Body of pancreas (tissue), 4 donors: ENCODE data around the gene SPATA17. TPM values are rescaled to one million over a fixed set of nuclear protein-coding genes. Genes with fewer than 3 reads are reported as not detected.

Experiments
- ATAC-seq: fragments of 150-250 bp; one replicate; pipeline ENCODE4 v1.9.1; 2016
- DNase-seq, 4 donors: peaks; one replicate each; pipeline ENCODE4 v3.0.0-alpha.2; 2019
- H3K27ac ChIP-seq, 4 donors: fragments of 200-600 bp; sonication (generic); 1 replicate in 3 of 4; 2 replicates in 1 of 4; pipeline versions ENCODE4 v1.5.1 to v1.6.1; 2016 to 2019; ENCODE audit warnings: mild to moderate bottlenecking in 1 of 4, mixed read lengths in 1 of 4, moderate library complexity in 1 of 4
- H3K27me3 ChIP-seq, 2 donors: fragments of 200-600 bp; sonication (generic); one replicate each; pipeline ENCODE4 v1.6.0; 2016; ENCODE audit warnings: mild to moderate bottlenecking in 1 of 2
- H3K36me3 ChIP-seq, 2 donors: fragments of 200-600 bp; sonication (generic); replicated peaks in 1 of 2; 2 replicates each; pipeline ENCODE4 v1.5.1; 2016; ENCODE audit warnings: low read depth in 2 of 2; ENCODE audit not compliant: insufficient read depth in 1 of 2
- H3K4me1 ChIP-seq: fragments of 200-600 bp; sonication (generic); one replicate; pipeline ENCODE4 v1.6.0; 2016
- H3K4me3 ChIP-seq, 2 donors: fragments of 200-600 bp; sonication (generic); 1 replicate in 1 of 2; 2 replicates in 1 of 2; pipeline ENCODE4 v1.5.1; 2016 to 2019
- H3K9me3 ChIP-seq, 3 donors: fragments of 200-600 bp; sonication (generic); 1 replicate in 2 of 3; 2 replicates in 1 of 3; pipeline ENCODE4 v1.5.1; 2016
- CTCF ChIP-seq, 7 experiments: fragments of 450-650 bp in 4 of 7; fragments of 200-600 bp in 3 of 7; sonication (generic) in 3 of 7; IDR thresholded peaks; one replicate each; pipeline ENCODE4 v1.5.1; 2016 to 2019; ENCODE audit warnings: antibody characterized with exemption in 7 of 7
- POLR2A ChIP-seq, 3 donors: fragments of 450-650 bp; IDR thresholded peaks; one replicate each; pipeline ENCODE4 v1.6.1; 2016; ENCODE audit warnings: antibody characterized with exemption in 3 of 3, mild to moderate bottlenecking in 2 of 3
- WGBS, 2 donors: methylation state at CpG; one replicate each; pipeline ENCODE4 v1.1.5; 2017; 5-methylcytosine and 5-hydroxymethylcytosine counted together
- intact Hi-C: fragments of 100-400 bp; cut with DNase I; formaldehyde crosslinking; loops from one replicate; pipeline ENCODE4 v1.15.1; 2023
- total RNA-seq, 2 donors: library from RNA; depleted of rRNA; stranded (reverse); fragments of >200 nt; gene quantifications; one replicate each; pipeline ENCODE4 v1.1.0, GENCODE V29; 2016

The SPATA17 gene
- total RNA-seq, 2 donors from 2014 or later, result 0.52 to 2.6 TPM

- Histone ChIP-seq H3K4me1 (no peaks in the 10 kb centered on the region), H3K27ac (no peak overlapping the region), H3K4me3 (no peak overlapping the region), H3K36me3 (no peaks in the 10 kb centered on the region), H3K9me3 (no peaks in the 10 kb centered on the region), H3K27me3 (no peaks in the 10 kb centered on the region)
- intact Hi-C loops, result no loop called here
- TF ChIP-seq CTCF (IDR thresholded peaks at IDR 0.05) (no peak), POLR2A (IDR thresholded peaks at IDR 0.05) (no peak)
- ATAC-seq (no peak), DNase-seq (no peak)
- 63 to 73% methylated on average over 2 of the region's 2 CpGs for WGBS, 2 donors
These were observed 257.2 kb downstream of the SPATA17 start for GRCh38 chr1:217888328-217888727.

DNA sequence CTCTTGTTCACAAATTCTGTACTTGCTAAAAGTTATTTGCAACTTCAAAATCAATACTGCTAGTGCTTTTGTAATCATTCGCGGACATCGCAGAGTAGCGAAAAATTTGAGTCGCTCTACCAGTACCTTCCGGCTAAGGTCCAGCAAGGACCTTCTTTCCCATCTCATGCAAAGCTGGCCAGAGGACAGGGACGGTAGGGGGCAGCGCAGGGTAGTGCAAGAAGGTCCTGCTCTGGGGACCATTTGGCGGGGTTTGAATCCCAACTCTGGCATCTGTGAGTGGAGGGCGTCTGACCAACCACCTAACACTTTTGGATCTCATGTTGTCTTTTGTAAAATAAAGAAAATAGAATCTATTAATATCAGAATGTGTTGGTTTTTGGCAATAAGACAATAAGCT, 258.3 kb downstream of the SPATA17 start:
- Histone ChIP-seq H3K4me3 (no peak overlapping the region), H3K9me3 (no peaks in the 10 kb centered on the region), H3K4me1 (no peaks in the 10 kb centered on the region), H3K27me3 (no peaks in the 10 kb centered on the region), H3K36me3 (no peaks in the 10 kb centered on the region), H3K27ac (no peak overlapping the region)
- TF ChIP-seq CTCF (IDR thresholded peaks at IDR 0.05), result no peak
- no peak for TF ChIP-seq POLR2A (IDR thresholded peaks at IDR 0.05)
- WGBS, 2 donors, result 43 to 64% methylated on average over 10 of the region's 10 CpGs
- intact Hi-C loops, result no loop called here
- DNase-seq, result no peak
- no peak for ATAC-seq

DNA sequence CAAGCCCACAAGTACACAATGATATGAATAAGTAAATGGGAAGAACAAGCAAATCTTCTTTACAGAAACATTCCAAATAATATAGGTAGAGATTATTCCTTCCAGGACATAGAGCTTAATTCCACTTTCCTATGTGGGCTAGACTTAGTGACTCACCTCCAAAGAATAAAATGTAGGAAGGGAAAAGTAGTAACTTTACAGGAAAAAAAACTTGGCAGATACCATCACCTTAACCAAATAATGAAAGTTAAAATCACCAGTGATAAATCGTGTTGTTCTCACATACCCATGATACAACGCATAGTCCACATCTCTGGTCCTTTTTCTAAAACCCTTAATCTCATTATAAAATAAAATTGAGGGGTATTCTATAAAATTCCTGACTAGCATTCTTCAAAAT, 260.8 kb downstream of the SPATA17 start:
- intact Hi-C loops, result no loop called here
- TF ChIP-seq CTCF (IDR thresholded peaks at IDR 0.05), result no peak
- no peak for TF ChIP-seq POLR2A (IDR thresholded peaks at IDR 0.05)
- Histone ChIP-seq H3K4me3 (no peak overlapping the region), H3K4me1 (no peaks in the 10 kb centered on the region), H3K27ac (no peak overlapping the region), H3K36me3 (no peaks in the 10 kb centered on the region), H3K27me3 (no peaks in the 10 kb centered on the region), H3K9me3 (no peaks in the 10 kb centered on the region)
- DNase-seq, result no peak
- WGBS, 2 donors, result 68 to 69% methylated on average over 2 of the region's 2 CpGs
- ATAC-seq, result no peak

DNA sequence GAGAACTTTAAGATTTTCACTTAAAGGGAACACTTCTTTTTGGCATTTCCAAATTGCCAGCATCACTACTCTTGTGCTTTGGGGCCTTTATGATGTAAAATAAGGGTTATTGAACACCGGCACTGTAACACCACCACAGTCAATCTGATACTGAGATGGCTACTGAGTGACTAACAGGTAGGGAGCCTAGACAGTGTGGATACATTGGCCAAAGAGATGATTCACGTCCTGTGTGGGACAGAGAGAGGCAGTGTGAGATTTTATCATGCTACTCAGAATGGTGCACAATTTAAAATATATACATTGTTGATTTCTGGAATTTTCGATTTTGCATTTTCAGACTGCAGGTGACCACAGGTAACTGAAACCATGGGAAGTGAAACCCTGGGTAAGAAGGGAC, 261.6 kb downstream of the SPATA17 start:
- intact Hi-C loops, result no loop called here
- H3K27ac ChIP-seq, result no peak overlapping the region
- H3K9me3 ChIP-seq, result no peaks in the 10 kb centered on the region
- 48 to 53% methylated on average over 3 of the region's 3 CpGs for WGBS, 2 donors
- no peak for TF ChIP-seq POLR2A (IDR thresholded peaks at IDR 0.05)
- TF ChIP-seq CTCF (IDR thresholded peaks at IDR 0.05), result no peak
- DNase-seq (no peak), ATAC-seq (no peak)
- no peak overlapping the region for H3K4me3 ChIP-seq
- no peaks in the 10 kb centered on the region for H3K4me1 ChIP-seq
- H3K36me3 ChIP-seq, result no peaks in the 10 kb centered on the region
- no peaks in the 10 kb centered on the region for H3K27me3 ChIP-seq

GRCh38 chr1:217895841-217896240, 264.7 kb downstream of the SPATA17 start:
- no peaks in the 10 kb centered on the region for H3K36me3 ChIP-seq
- H3K27ac ChIP-seq, result no peak overlapping the region
- ATAC-seq (no peak), DNase-seq (no peak)
- no peaks in the 10 kb centered on the region for H3K9me3 ChIP-seq
- intact Hi-C loops, result no loop called here
- H3K4me1 ChIP-seq, result no peaks in the 10 kb centered on the region
- TF ChIP-seq POLR2A (IDR thresholded peaks at IDR 0.05) (no peak), CTCF (IDR thresholded peaks at IDR 0.05) (no peak)
- H3K4me3 ChIP-seq, result no peak overlapping the region
- 63 to 75% methylated on average over 6 of the region's 6 CpGs for WGBS, 2 donors
- H3K27me3 ChIP-seq, result no peaks in the 10 kb centered on the region
